LHCN-M2 (cell line): ENCODE data around the gene PRSS48. TPM values are rescaled to one million over a fixed set of nuclear protein-coding genes. Genes with fewer than 3 reads are reported as not detected.
"Not testable (repeated sequence)": the region's sequence is repeated elsewhere in the genome, so short reads cannot be mapped to it uniquely, and the experiment has no call there.

Experiments
- DNase-seq: peaks from one replicate; pipeline ENCODE4 v3.0.0-alpha.2; 2012; ENCODE audit warnings: low read depth
- total RNA-seq: library from RNA; depleted of rRNA; stranded (reverse); fragments of >200 nt; gene quantifications from 2 replicates; pipeline ENCODE4 v1.2.3, GENCODE V29; 2014

Gene PRSS48
- total RNA-seq, 1 experiment from 2014 or later, result not detected

- DNase-seq, result peak; percentile 32
Measured at GRCh38 chr4:151260526-151260925, 16.4 kb upstream of the PRSS48 start.

DNA sequence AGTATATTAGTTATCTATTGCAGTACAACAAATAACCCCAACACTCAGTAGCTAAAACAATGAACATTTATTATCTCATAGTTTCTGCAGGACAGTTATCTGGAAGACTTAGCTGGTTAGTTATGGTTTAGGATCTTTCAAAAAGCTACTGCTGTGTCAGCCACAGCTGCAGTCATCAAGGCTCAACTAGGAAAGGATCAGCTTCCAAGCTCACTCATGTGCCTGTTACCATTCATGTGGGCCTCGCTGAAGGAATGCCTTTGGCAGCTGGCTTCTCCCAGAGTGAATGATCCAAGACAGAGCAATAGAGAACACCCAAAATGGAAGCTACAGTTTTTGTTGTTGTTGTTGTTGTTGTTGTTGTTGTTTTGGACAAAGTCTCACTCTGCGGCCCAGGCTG, 13.5 kb upstream of the PRSS48 start:
- no peak for DNase-seq

- no peak for DNase-seq
Measured at GRCh38 chr4:151266497-151266896, 10.5 kb upstream of the PRSS48 start.

DNA sequence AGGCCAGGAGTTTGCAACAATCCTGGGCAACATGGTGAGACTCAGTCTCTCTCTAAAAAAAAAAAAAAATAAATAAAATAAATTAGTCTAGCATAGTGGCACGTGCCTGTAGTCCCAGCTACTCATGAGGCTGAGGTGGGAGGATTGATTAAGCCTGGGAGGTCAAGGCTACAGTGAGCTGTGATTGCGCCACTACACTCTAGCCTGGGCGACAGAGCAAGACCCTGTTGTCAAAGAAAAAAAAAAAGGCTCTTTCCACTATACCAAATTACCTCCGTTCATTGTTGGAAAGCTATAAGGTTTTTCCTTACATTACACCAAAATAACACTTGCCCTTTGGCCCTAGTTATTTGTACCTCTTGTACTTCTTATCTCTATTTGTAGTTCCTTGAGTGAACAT, 9.9 kb upstream of the PRSS48 start:
- no peak for DNase-seq

DNA sequence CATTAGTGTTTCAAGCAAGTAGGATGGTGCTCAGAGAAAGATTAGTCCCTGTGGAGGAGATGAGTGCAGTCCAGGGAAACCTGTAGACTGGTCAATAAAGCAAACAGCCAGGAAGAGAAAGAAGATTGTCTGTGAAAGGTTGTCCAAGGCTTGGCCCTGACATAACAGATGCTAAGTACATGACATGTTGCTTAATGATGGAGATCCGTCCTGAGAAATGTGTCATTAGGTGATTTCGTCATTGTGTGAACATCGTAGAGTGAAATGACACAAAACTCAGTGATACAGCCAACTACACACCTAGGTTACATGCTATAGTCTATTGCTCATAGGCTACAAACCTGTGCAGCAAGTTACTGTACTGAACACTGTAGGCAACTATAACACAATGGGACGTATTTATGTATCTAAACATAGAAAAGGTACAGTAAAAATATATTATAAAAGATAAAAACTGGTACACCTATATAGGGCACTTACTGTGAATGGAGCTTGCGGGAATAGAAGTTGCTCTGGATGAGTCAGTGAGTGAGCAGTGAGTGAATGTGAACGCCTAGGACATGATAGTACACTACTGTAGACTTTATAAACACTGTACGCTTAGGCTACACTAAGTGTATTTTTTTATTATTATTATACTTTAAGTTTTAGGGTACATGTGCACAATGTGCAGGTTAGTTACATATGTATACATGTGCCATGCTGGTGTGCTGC, 9.0 kb upstream of the PRSS48 start:
- DNase-seq, result no peak

- DNase-seq, result not testable (repeated sequence)
Measured at GRCh38 chr4:151268905-151269304, 8.1 kb upstream of the PRSS48 start.

GRCh38 chr4:151284534-151285245, 7.7 kb downstream of the PRSS48 start:
- DNase-seq, result no peak

GRCh38 chr4:151287409-151287808, 10.4 kb downstream of the PRSS48 start:
- no peak for DNase-seq

DNA sequence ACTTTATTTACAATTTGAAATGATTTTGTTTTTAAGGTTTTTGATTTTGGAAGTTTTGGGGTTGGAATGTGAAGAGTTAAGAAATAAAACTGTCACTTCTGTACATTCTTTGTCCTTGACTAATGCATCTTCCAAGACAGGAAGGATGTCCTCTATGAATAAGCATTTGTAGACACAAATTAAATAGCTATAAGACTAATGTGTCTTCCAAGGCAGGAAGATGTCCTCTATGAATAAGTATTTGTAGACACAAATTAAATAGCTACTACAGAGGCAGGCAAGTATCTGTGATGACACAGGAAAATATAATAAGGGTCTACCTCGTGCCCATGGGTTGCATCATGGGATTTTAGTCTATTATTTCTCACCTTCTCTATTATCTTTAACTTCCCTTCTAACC, 14.5 kb downstream of the PRSS48 start:
- DNase-seq, result peak; percentile 20

GRCh38 chr4:151292038-151292437, 15.1 kb downstream of the PRSS48 start:
- no peak for DNase-seq

- no peak for DNase-seq
Measured at GRCh38 chr4:151294833-151295496, 18.0 kb downstream of the PRSS48 start.

- no peak for DNase-seq
Measured at GRCh38 chr4:151296227-151296626, 19.3 kb downstream of the PRSS48 start.

- DNase-seq, result no peak
Measured at GRCh38 chr4:151297170-151297569, 20.2 kb downstream of the PRSS48 start.

GRCh38 chr4:151302432-151302831, 25.5 kb downstream of the PRSS48 start:
- DNase-seq, result peak; percentile 11

DNA sequence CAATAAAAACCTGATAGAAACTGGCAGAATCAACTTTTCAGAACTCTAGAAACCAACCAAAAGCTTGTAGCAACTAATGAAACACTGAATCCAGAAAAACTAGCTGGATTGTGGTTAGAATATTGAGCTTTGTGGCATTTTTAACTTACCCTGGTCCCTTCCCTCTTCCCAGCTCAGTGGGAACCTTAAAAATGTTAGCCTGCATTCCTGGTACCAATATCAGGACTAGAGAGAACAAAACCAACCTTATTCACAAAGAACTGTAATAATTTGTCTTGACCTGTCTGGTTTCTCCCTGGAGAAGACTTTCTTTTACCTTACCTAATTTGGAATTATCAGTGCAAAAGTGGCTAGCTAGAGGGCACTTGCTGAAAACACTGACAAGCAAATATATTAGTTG, 27.3 kb downstream of the PRSS48 start:
- DNase-seq, result no peak

GRCh38 chr4:151304755-151305154, 27.8 kb downstream of the PRSS48 start:
- peak; percentile 57 for DNase-seq

DNA sequence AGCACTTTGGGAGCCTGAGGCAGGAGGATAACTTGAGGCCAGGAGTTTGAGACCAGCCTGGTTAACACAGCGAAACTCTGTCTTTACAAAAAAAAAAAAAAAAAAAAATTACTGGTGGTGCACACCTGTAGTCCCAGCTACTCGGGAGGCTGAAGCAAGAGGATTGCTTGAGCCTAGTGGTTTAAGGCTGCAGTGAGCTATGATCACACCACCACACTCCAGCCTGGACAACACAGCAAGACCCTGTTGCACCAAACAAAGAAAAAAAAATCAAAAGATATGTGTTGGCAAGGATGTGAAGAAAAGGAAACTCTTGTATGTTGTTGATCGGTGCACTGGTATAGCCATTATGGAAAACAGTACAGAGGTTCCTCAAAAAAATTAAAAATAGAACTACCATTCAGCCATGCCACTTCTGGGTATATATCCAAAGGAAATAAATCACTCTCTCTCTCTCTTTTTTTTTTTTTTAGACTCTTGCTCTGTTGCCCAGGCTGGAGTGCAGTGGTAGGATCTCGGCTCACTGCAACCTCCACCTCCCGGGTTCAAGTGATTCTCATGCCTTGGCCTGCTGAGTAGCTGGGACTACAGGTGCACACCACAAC, 33.3 kb downstream of the PRSS48 start:
- DNase-seq, result no peak

GRCh38 chr4:151313306-151314009, 36.5 kb downstream of the PRSS48 start:
- no peak for DNase-seq

DNA sequence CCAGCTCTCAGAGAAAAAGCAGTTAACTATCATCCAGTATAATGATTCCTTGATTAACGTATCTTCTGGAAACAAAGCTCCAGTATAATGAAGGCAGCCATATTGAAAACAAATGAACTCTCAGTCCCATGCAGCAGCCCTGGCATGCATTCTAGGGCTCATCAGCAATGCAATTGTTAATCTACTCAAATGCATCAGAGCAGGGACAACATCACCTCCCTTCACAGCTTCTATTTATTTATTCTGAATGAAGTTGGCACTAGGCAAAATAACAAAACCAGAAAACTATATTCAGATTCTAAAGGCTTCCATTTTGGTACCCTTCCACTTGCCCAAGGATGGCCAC, 37.0 kb downstream of the PRSS48 start:
- DNase-seq, result no peak

GRCh38 chr4:151314479-151314878, 37.5 kb downstream of the PRSS48 start:
- no peak for DNase-seq

- DNase-seq, result no peak
Measured at GRCh38 chr4:151315212-151315886, 38.4 kb downstream of the PRSS48 start.
